ENCODE data around the gene PHACTR3.

The PHACTR3 gene

GRCh38 chr20:59804347-59804746 lies 200.0 kb downstream of the PHACTR3 start:
- Histone ChIP-seq H3K4me2 (ENCODE audit: low read length) (no peak overlapping the region), H3K9me2 (replicated peaks; ENCODE audit: control insufficient read depth, low read length) (no peaks in the 10 kb centered on the region), H3K9me3 (ENCODE audit: control insufficient read depth, insufficient read depth, low read length) (no peaks in the 10 kb centered on the region), H3K36me3 (ENCODE audit: control insufficient read depth, low read length) (no peaks in the 10 kb centered on the region), H3K27ac (ENCODE audit: low read depth, low read length) (no peak overlapping the region), H3K4me1 (ENCODE audit: control insufficient read depth, low read length) (no peaks in the 10 kb centered on the region), H3K4me3 (ENCODE audit: low read length) (no peak overlapping the region), H4K20me1 (ENCODE audit: control insufficient read depth, insufficient read depth, low read depth, low read length) (no peaks in the 10 kb centered on the region), H3K27me3 (ENCODE audit: control insufficient read depth, low read length) (no peaks in the 10 kb centered on the region; the same call in 1 of the 2 replicates), H3F3A (ENCODE audit: control insufficient read depth, insufficient read depth) (no peaks in the 10 kb centered on the region), H3K79me2 (ENCODE audit: control insufficient read depth, low read length) (no peaks in the 10 kb centered on the region)
- TF ChIP-seq, protein P1, sequence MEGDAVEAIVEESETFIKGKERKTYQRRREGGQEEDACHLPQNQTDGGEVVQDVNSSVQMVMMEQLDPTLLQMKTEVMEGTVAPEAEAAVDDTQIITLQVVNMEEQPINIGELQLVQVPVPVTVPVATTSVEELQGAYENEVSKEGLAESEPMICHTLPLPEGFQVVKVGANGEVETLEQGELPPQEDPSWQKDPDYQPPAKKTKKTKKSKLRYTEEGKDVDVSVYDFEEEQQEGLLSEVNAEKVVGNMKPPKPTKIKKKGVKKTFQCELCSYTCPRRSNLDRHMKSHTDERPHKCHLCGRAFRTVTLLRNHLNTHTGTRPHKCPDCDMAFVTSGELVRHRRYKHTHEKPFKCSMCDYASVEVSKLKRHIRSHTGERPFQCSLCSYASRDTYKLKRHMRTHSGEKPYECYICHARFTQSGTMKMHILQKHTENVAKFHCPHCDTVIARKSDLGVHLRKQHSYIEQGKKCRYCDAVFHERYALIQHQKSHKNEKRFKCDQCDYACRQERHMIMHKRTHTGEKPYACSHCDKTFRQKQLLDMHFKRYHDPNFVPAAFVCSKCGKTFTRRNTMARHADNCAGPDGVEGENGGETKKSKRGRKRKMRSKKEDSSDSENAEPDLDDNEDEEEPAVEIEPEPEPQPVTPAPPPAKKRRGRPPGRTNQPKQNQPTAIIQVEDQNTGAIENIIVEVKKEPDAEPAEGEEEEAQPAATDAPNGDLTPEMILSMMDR (IDR thresholded peaks at IDR 0.05; ENCODE audit: low read depth, low read length, poor library complexity, severe bottlenecking) = no peak
- no peak for TF ChIP-seq EZH2phosphoT487 (IDR thresholded peaks at IDR 0.05; ENCODE audit: borderline replicate concordance, low read length)

DNA sequence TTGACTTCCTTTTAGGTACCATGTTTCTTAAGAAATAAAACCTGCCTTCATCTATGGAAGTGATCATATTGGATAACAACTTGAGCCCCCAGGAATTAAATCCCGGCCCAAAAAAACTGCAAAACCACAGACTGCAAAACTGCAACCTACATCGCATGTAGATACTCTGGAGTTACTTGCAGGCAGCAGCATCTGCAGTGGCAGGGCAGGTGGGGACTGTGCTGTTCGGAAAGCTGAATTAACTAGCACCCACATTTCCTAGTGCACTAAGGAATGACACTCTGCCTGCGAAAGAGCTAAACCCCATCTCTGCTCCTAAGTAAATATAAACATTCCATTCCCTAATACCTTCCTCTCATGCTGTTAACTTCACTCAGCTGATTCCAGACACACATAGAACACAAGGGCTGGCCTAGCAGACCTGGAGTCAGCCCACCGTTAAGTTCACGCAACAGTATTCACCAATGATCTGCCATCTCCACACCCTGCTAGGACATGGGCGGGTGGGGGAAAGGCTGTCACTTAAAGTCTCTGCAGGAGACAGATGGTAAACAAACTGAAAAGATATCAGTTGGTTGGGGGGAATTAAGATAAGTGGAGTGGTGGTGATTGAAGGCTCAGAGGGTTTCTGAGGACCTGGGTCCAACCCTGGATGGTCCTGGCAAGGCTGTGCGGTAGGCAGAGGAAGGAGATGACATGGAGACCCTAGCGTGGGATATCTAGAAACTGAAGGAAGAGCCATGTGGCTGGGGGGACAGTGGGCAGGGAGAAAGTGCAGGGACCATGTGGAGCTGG lies 200.7 kb downstream of the PHACTR3 start:
- Histone ChIP-seq H3K4me3 (ENCODE audit: low read length) (no peak overlapping the region), H3K9me3 (ENCODE audit: control insufficient read depth, insufficient read depth, low read length) (no peaks in the 10 kb centered on the region), H3K27me3 (ENCODE audit: control insufficient read depth, low read length) (no peaks in the 10 kb centered on the region; the same call in 1 of the 2 replicates), H3K4me2 (ENCODE audit: low read length) (no peak overlapping the region), H3K79me2 (ENCODE audit: control insufficient read depth, low read length) (no peaks in the 10 kb centered on the region), H3K27ac (ENCODE audit: low read depth, low read length) (no peak overlapping the region), H3F3A (ENCODE audit: control insufficient read depth, insufficient read depth) (no peaks in the 10 kb centered on the region), H3K4me1 (ENCODE audit: control insufficient read depth, low read length) (no peaks in the 10 kb centered on the region), H4K20me1 (ENCODE audit: control insufficient read depth, insufficient read depth, low read depth, low read length) (no peaks in the 10 kb centered on the region), H3K9me2 (replicated peaks; ENCODE audit: control insufficient read depth, low read length) (no peaks in the 10 kb centered on the region), H3K36me3 (ENCODE audit: control insufficient read depth, low read length) (no peaks in the 10 kb centered on the region)
- TF ChIP-seq EZH2phosphoT487 (IDR thresholded peaks at IDR 0.05; ENCODE audit: borderline replicate concordance, low read length) = no peak
- TF ChIP-seq, protein P1 (IDR thresholded peaks at IDR 0.05; ENCODE audit: low read depth, low read length, poor library complexity, severe bottlenecking) = no peak

DNA sequence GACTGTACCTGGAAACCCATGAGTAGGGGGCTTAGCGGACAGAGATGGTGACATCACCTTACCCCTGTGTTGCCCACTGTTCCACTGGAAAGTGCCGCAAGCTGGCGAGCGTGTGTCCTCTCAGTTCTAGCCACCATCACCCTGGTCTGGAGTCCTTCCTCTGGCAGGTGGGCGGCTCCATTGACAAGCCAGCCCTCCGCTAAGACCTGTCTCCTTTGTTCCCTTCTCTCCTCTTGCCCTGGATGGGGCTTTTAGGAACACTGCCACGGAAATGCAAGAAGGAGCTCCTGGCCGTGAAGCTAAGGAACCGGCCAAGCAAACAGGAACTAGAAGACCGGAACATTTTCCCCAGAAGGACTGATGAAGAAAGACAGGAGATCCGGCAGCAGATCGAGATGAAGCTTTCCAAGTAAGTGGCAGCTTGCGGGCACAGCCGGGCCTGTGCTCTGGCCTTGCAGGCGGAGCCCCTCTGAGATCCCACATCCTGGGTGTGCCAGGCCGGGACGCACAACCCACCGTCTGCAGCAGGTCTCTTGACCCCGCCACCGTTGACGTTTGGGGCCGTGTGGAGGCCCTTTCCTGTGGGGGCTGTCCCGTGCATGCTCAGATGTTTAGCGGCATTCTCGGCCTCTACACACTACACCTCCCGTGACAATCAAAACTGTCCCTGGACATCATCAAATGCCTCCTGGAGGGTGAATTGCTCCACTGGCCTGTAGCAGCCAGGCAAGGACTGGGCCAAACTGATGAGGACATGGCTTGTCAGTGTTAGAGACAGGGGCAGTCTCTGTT lies 201.6 kb downstream of the PHACTR3 start:
- no peaks in the 10 kb centered on the region for H3K4me1 ChIP-seq (ENCODE audit: control insufficient read depth, low read length)

More for the DNA sequence above, 201.6 kb downstream of the PHACTR3 start:
- Histone ChIP-seq H3K4me2 (ENCODE audit: low read length) (no peak overlapping the region), H4K20me1 (ENCODE audit: control insufficient read depth, insufficient read depth, low read depth, low read length) (no peaks in the 10 kb centered on the region), H3K9me2 (replicated peaks; ENCODE audit: control insufficient read depth, low read length) (no peaks in the 10 kb centered on the region), H3K27ac (ENCODE audit: low read depth, low read length) (no peak overlapping the region), H3K4me3 (ENCODE audit: low read length) (no peak overlapping the region), H3K9me3 (ENCODE audit: control insufficient read depth, insufficient read depth, low read length) (no peaks in the 10 kb centered on the region), H3F3A (ENCODE audit: control insufficient read depth, insufficient read depth) (no peaks in the 10 kb centered on the region), H3K36me3 (ENCODE audit: control insufficient read depth, low read length) (no peaks in the 10 kb centered on the region), H3K27me3 (ENCODE audit: control insufficient read depth, low read length) (no peaks in the 10 kb centered on the region; the same call in 1 of the 2 replicates), H3K79me2 (ENCODE audit: control insufficient read depth, low read length) (no peaks in the 10 kb centered on the region)
- TF ChIP-seq, protein P1 (IDR thresholded peaks at IDR 0.05; ENCODE audit: low read depth, low read length, poor library complexity, severe bottlenecking) = no peak
